ENCODE results near the gene COQ10A.

COQ10A gene

GRCh38 chr12:56266693-56267442, at the start of gene COQ10A:
Gene COQ10A, plus strand, starts transcription at chr12:56266942. Its CDS starts 177 bp downstream, at chr12:56267119.
- peak; percentile 68 for DNase-seq

GRCh38 chr12:56219840-56220239, 46.9 kb upstream of the COQ10A start:
- DNase-seq, result no peak

GRCh38 chr12:56220611-56221231, 46.0 kb upstream of the COQ10A start:
- DNase-seq, result no peak

- peak; percentile 46 for DNase-seq
Observed at GRCh38 chr12:56221232-56221756, 45.4 kb upstream of the COQ10A start.

- peak; percentile 78 for DNase-seq
Observed at GRCh38 chr12:56221757-56222530, 44.8 kb upstream of the COQ10A start, which contains the start of gene RNF41. Gene RNF41, minus strand, starts transcription at chr12:56221922. Its CDS starts 7,875 bp downstream, at chr12:56214047.

GRCh38 chr12:56222531-56222895, 44.2 kb upstream of the COQ10A start:
- DNase-seq, result no peak

- no peak for DNase-seq
Observed at GRCh38 chr12:56223571-56224101, 43.1 kb upstream of the COQ10A start.

GRCh38 chr12:56224102-56224701, 42.5 kb upstream of the COQ10A start, which contains the start of gene NABP2:
Gene NABP2, plus strand, starts transcription at chr12:56224342. Its CDS starts 515 bp downstream, at chr12:56224857.
- peak; percentile 85 for DNase-seq

GRCh38 chr12:56224954-56225353, 41.8 kb upstream of the COQ10A start:
- no peak for DNase-seq

- DNase-seq, result no peak
Observed at GRCh38 chr12:56229082-56229481, 37.7 kb upstream of the COQ10A start.

GRCh38 chr12:56229916-56230431, 36.8 kb upstream of the COQ10A start, which contains the start of gene SLC39A5:
Gene SLC39A5, plus strand, starts transcription at chr12:56230051. Its CDS starts 1,224 bp downstream, at chr12:56231275.
- DNase-seq, result no peak

GRCh38 chr12:56230432-56231183, 36.1 kb upstream of the COQ10A start:
- DNase-seq, result no peak

- no peak for DNase-seq
Observed at GRCh38 chr12:56231184-56231582, 35.6 kb upstream of the COQ10A start.

- DNase-seq, result no peak
Observed at GRCh38 chr12:56234746-56235436, 31.9 kb upstream of the COQ10A start.

GRCh38 chr12:56236091-56236490, 30.7 kb upstream of the COQ10A start:
- DNase-seq, result no peak

- no peak for DNase-seq
Observed at GRCh38 chr12:56236985-56237384, 29.8 kb upstream of the COQ10A start.

- no peak for DNase-seq
Observed at GRCh38 chr12:56237552-56237951, 29.2 kb upstream of the COQ10A start.

- no peak for DNase-seq
Observed at GRCh38 chr12:56241424-56242303, 25.1 kb upstream of the COQ10A start.

- DNase-seq, result no peak
Observed at GRCh38 chr12:56242986-56243385, 23.8 kb upstream of the COQ10A start.

GRCh38 chr12:56243731-56244181, 23.0 kb upstream of the COQ10A start:
- no peak for DNase-seq

Data from NCI-H1694 (cell line).